Choroid plexus epithelial cell (primary cell): ENCODE data around the gene PARN.

Source experiments
- DNase-seq: peaks from one replicate; pipeline ENCODE4 v3.0.0-alpha.2; 2010; ENCODE audit warnings: low read depth
- H3K4me3 ChIP-seq: 2 replicates; pipeline ENCODE4 v1.5.1; 2011; ENCODE audit warnings: low read depth, mild to moderate bottlenecking, control low read depth, low read length, moderate library complexity
- TF ChIP-seq, protein P1 (sequence below): conservative IDR thresholded peaks from 2 replicates; pipeline ENCODE4 v1.5.1; 2011; ENCODE audit warnings: low read depth, mild to moderate bottlenecking, control low read depth, inconsistent platforms, low read length, moderate library complexity

Gene PARN

DNA sequence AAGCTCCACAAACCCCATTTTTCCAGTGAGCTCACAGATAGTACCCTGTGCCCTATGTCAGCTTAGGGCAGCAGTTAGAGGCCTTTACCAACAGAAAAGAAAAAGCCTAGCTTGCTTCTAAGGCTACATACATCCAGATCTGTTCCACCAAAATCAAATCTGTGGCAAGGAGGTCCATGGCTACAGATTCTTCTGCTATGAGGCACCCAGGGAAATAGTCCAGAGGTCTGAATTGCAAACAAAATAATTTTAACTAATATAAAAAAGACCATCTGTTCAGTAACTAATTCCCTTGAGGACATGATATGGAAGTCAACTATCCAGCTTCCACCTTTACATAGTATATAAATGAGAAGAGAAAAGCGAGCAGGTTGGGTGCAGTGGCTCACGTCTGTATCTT is 129.3 kb downstream of the PARN start:
- no peak overlapping the region for H3K4me3 ChIP-seq
- no peak for DNase-seq
- TF ChIP-seq, protein P1, sequence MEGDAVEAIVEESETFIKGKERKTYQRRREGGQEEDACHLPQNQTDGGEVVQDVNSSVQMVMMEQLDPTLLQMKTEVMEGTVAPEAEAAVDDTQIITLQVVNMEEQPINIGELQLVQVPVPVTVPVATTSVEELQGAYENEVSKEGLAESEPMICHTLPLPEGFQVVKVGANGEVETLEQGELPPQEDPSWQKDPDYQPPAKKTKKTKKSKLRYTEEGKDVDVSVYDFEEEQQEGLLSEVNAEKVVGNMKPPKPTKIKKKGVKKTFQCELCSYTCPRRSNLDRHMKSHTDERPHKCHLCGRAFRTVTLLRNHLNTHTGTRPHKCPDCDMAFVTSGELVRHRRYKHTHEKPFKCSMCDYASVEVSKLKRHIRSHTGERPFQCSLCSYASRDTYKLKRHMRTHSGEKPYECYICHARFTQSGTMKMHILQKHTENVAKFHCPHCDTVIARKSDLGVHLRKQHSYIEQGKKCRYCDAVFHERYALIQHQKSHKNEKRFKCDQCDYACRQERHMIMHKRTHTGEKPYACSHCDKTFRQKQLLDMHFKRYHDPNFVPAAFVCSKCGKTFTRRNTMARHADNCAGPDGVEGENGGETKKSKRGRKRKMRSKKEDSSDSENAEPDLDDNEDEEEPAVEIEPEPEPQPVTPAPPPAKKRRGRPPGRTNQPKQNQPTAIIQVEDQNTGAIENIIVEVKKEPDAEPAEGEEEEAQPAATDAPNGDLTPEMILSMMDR, result no peak

DNA sequence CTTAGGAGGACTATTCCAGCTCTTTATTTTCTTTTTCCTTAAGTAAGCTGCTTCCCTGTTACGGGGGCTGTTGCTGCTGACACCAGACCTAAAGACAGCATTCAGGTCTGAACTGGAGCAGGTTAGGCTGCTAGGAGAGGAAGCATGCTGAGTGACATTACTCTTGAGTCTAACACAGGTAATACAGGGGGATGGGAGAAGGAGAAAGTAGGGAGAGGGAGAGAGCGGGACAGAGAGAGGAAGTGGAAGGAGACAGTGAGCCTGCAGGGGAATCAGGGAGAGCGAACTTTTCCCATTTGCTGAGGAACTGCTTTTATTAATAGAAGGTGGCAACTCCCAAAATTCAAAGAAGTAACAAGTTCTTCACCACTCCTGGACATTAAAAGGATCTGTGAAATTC is 130.9 kb downstream of the PARN start:
- TF ChIP-seq, protein P1, result no peak
- DNase-seq, result no peak
- H3K4me3 ChIP-seq, result no peak overlapping the region

DNA sequence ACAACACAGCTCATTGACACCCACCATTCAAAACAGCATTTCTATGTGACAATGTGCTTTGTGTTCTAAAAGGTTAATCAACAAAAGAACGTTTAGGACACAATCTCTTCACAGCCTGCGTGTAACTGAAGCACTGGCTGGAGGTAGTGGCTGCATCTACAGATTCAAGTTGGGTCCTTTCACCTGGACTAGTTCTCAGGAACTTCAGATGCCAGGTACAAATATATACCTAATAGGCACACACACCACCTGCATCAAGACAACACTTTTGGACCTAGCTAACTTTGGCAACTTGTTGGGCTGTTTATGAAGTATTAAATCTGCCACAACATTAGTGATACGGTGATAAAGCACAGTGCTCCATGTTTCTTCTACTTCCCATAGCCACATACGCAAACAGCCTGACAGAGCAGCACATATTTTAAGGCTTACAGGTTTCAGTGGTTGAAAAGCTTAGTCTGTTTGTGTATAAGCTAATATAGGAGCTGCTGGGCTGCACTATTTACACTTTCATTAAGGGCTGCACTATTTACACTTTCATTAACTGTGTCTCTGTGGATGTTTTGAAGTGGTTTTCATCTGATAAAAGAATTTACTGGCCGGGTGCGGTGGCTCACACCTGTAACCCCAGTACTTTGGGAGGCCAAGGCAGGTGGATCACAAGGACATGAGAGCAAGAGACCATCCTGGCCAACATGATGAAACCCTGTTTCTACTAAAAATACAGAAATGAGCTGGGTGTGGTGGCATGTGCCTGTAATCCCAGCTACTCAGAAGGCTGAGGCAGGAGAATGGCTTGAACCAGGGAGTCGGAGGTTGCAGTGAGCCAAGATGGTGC is 132.6 kb downstream of the PARN start:
- no peak for DNase-seq
- no peak overlapping the region for H3K4me3 ChIP-seq
- TF ChIP-seq, protein P1, result no peak

DNA sequence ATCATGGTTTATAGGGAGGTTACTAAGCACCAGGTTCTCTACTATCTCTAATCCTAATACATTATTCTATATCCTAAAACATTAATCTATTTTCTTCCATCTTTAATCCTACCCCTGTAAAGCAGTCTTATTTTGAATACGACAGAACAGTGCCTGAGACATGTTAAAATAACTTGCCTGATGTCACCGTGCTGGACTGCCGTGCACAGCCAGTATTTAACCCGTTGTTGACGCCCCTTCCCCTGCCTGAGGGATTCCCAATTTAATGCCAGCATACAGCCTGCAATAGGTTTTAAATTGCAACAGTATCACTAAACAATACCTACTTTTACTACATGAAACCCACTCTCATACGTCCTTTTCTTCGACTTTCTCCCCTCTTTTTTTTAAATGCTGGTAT is 133.3 kb downstream of the PARN start:
- H3K4me3 ChIP-seq, result no peak overlapping the region
- DNase-seq, result no peak
- TF ChIP-seq, protein P1, result no peak

DNA sequence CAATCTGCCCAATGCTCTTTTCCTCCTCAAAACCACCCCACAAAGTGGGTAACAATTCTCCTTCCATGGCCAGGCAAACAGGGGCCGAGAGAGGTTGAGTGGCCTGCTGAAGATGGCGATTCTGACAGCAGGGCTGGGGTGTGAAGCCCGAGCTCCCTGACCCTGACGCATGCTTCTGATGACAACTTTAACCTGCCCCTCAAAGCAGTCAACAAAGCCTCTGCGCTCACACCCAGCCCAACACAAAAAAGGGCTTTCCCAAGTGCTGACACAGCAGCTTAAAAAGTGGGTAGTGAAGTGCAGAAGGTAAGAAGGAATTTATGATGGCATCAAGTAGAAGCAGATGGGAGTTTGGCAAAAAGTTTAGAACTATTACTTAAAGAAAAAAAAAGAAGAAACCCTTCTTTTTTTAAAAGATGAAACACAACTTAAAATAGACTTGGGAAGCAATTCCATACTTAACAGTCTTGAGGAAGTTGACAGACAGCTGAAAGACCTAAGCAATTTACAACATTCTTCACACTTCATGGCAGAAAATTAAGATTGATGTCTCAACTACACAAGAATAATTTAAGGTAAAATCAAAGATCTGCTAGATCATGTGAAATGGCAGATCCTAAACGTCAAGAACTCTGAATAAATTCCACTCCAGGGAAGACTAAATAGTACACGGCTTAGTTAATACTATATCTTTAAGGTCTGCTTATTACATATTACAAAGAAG is 133.9 kb downstream of the PARN start:
- TF ChIP-seq, protein P1, result no peak
- no peak for DNase-seq
- H3K4me3 ChIP-seq, result no peak overlapping the region

DNA sequence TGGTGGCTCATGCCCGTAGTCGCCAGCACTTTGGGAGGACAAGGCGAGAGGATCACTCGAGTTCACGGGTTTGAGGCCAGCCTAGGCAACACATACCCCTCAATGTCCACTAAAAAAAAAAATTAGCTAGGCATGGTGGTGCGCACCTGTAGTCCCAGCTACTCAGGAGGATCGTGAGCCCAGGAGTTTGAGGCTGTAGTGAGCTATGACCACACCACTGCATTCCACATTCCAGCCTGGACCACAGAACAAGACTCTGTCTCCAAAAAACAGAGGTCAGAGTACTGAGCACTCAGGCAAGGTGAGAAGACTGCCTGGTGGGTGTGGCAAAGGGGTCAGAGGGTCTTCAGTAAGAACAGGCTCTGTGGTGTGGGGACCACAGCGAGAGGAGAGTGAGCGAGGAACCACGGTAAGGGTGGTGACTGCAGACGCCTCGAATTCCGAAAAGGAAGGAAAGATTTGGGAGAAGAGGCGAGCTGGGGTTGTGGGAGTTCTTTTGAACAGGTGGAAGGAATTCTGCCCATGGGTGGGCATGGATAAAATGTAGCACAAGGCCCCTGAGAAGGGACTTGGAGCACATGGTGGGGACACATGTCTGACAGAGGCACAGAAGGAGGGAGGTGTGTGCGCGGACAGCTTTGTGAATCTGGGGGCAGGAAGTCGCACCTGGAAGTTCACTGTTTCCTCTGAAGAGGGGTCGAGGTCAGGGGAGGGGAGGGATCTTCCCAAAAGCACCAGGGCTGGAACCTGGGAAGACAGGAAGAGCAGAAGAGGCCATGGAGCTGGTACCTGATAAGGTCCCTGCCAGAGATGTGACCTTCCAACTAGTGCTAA is 134.6 kb downstream of the PARN start:
- no peak for DNase-seq
- TF ChIP-seq, protein P1, result no peak
- H3K4me3 ChIP-seq, result no peak overlapping the region
